Mesothelial cell of epicardium (in vitro differentiated cells): ENCODE data around the gene ZFP36L1. TPM values are rescaled to one million over a fixed set of nuclear protein-coding genes. Genes with fewer than 3 reads are reported as not detected.

Experiments used
- DNase-seq, 2 experiments: peaks; one replicate each; pipeline ENCODE4 v3.0.0; 2021; ENCODE audit warnings: low spot score in 2 of 2; ENCODE audit not compliant: unreplicated experiment in 2 of 2
- H3K27ac Mint-ChIP-seq: 2 replicates; pipeline ENCODE4 v1.8.0; 2021; ENCODE audit warnings: mixed read lengths
- H3K27me3 Mint-ChIP-seq: 2 replicates; pipeline ENCODE4 v1.8.0; 2021; ENCODE audit warnings: low read depth, mixed read lengths
- H3K36me3 Mint-ChIP-seq: 2 replicates; pipeline ENCODE4 v1.8.0; 2021; ENCODE audit warnings: mixed read lengths
- H3K4me1 Mint-ChIP-seq: 2 replicates; pipeline ENCODE4 v1.8.0; 2021; ENCODE audit warnings: mixed read lengths
- H3K4me3 Mint-ChIP-seq: 2 replicates; pipeline ENCODE4 v1.8.0; 2021; ENCODE audit warnings: mild to moderate bottlenecking, moderate library complexity, mixed read lengths
- H3K9me3 Mint-ChIP-seq: 2 replicates; pipeline ENCODE4 v1.8.0; 2021; ENCODE audit warnings: mixed read lengths
- CTCF ChIP-seq: fragments of 200-600 bp; sonication (generic); IDR thresholded peaks from one replicate; pipeline ENCODE4 v1.5.0; 2021; ENCODE audit warnings: antibody characterized with exemption; ENCODE audit not compliant: unreplicated experiment
- total RNA-seq: library from RNA; stranded (reverse); gene quantifications from 3 replicates; pipeline ENCODE4 v1.2.1, GENCODE V29; 2021

ZFP36L1 gene
- 377 to 390 TPM (median 382 TPM) in 3 replicates for total RNA-seq

DNA sequence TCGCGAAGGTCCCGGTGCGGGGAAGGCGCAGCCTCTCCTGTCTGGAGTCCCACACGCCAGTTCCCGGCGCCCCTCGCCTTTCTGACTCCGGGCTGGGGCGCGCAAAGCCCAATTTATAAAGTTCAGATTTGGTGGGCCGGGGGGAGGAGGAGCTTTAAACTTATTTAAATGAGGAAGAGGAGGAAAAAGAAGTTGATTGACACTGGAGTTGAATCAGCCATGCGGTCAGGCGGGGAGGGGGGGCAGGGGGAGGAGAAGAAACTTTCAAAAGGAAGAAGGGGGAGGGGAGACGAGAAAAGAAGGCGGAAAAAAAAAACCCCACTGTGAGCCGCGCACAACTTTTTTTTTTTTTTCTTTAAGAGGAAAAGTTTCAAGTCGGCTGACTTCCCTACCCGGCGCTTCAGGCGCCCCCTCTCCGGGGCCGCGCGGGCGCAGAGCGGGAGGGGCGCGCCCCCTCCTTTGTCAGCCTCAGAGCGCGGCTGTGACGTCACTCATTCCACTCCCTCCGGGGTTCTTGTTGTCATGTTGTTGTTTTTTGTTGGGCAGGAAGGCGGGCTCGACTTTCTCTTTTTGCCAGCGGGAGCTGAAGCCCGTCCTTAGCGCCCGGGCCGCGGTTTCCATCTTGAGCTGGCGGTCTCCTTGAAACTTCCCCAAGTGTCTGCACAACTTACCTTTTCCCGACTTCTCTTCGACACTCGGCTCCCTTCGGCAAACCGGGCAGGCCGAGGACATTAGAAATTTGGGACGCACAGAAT is at the start of gene ZFP36L1:
ZFP36L1 (minus strand) TSS at position 89 of the 755 bp plus-strand sequence. CDS start 129 bp downstream, outside the sequence.
- no peak for TF ChIP-seq CTCF
- no peaks in the 10 kb centered on the region for H3K9me3 Mint-ChIP-seq
- peak within 1 kb of the TSS; percentile 100 for H3K27ac Mint-ChIP-seq
- peak; percentile 88 to 92 for DNase-seq
- H3K27me3 Mint-ChIP-seq: no peaks in the 10 kb centered on the region
- H3K36me3 Mint-ChIP-seq: peaks cover 40% of the 10 kb centered on the region
- H3K4me3 Mint-ChIP-seq: peak within 1 kb of the TSS; percentile 90
- peaks cover 42% of the 10 kb centered on the region for H3K4me1 Mint-ChIP-seq

GRCh38 chr14:68842298-68842697 is 49.4 kb upstream of the ZFP36L1 start:
- peaks cover under 1% of the 10 kb centered on the region for H3K36me3 Mint-ChIP-seq
- H3K27me3 Mint-ChIP-seq: no peaks in the 10 kb centered on the region
- peaks cover 27% of the 10 kb centered on the region for H3K4me1 Mint-ChIP-seq
- no peak for TF ChIP-seq CTCF
- H3K9me3 Mint-ChIP-seq: peaks cover 19% of the 10 kb centered on the region
- no peak for DNase-seq
- H3K27ac Mint-ChIP-seq: no peak overlapping the region
- H3K4me3 Mint-ChIP-seq: no peak overlapping the region

DNA sequence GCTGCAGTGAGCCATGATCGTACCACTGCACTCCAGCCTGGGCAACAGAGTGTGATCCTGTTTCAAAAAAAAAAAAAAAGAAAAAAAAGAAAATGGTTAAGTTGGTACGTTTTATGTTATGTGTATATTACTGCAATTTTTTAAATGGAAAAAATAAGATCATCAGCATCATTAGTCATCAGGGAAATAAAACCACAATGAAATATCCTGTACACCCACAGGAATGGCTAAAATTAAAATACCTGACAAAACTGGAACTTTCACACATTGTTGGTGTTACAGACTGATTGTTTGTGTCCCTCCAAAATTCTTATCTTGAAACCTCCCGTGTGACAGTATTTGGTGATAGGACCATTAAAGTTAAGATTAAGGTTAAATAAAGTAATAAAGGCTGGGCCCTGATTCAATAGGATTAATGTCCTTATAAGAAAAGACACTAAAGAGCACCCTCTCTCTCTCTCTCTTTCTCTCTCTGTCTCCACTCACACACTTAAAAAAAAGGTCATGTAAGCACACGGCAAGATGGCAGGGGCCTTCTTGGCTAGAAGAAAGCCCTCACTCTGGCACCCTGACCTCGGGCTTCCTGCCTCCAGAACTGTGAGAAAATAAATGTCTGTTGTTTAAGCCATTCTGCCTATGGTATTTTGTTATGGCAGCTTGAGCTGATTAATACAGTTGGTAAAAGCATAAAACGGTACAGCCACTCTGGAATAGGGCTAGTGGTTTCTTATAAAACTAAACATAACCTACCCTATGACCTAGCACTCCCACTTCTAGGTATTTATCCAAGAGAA is 48.3 kb upstream of the ZFP36L1 start:
- Mint-ChIP-seq H3K9me3 (peaks cover 28% of the 10 kb centered on the region), H3K27ac (peak overlapping the region; percentile 71), H3K4me1 (peaks cover 27% of the 10 kb centered on the region), H3K27me3 (no peaks in the 10 kb centered on the region), H3K36me3 (peaks cover 8% of the 10 kb centered on the region), H3K4me3 (no peak overlapping the region)
- no peak for TF ChIP-seq CTCF
- no peak for DNase-seq

GRCh38 chr14:68840454-68840853 is 47.6 kb upstream of the ZFP36L1 start:
- Mint-ChIP-seq H3K27ac (no peak overlapping the region), H3K36me3 (peaks cover 15% of the 10 kb centered on the region), H3K9me3 (peaks cover 35% of the 10 kb centered on the region), H3K4me3 (no peak overlapping the region), H3K4me1 (peaks cover 27% of the 10 kb centered on the region), H3K27me3 (no peaks in the 10 kb centered on the region)
- no peak for DNase-seq
- no peak for TF ChIP-seq CTCF

GRCh38 chr14:68836082-68836481 is 43.2 kb upstream of the ZFP36L1 start:
- H3K36me3 Mint-ChIP-seq: peaks cover 25% of the 10 kb centered on the region

More at GRCh38 chr14:68836082-68836481, 43.2 kb upstream of the ZFP36L1 start:
- no peak for TF ChIP-seq CTCF
- no peaks in the 10 kb centered on the region for H3K4me1 Mint-ChIP-seq
- no peak overlapping the region for H3K27ac Mint-ChIP-seq
- H3K4me3 Mint-ChIP-seq: no peak overlapping the region
- no peak for DNase-seq
- H3K9me3 Mint-ChIP-seq: peaks cover 65% of the 10 kb centered on the region
- H3K27me3 Mint-ChIP-seq: no peaks in the 10 kb centered on the region
